ENCODE measurements around the gene ZIC5.
"Not testable (repeated sequence)": the region's sequence is repeated elsewhere in the genome, so short reads cannot be mapped to it uniquely, and the experiment has no call there.

Gene ZIC5

GRCh38 chr13:99956473-99957349, 14.9 kb downstream of the ZIC5 start:
- no peak overlapping the region for H3K27ac ChIP-seq (ENCODE audit: low read depth, low read length)
- H3K27me3 ChIP-seq (ENCODE audit: insufficient read depth, low read length) = peaks cover 97% of the 10 kb centered on the region
- no peaks in the 10 kb centered on the region for H3K4me1 ChIP-seq (ENCODE audit: control insufficient read depth, insufficient read depth, low read length, unreplicated experiment)
- no peaks in the 10 kb centered on the region for H3K36me3 ChIP-seq (ENCODE audit: insufficient read depth, low read length)
- no peak overlapping the region for H2AFZ ChIP-seq (ENCODE audit: low read length, unreplicated experiment)
- H3K79me2 ChIP-seq (ENCODE audit: control insufficient read depth, insufficient read depth, low read length, unreplicated experiment) = no peaks in the 10 kb centered on the region
- peak overlapping the region; percentile 50 for H3K4me3 ChIP-seq (ENCODE audit: low read depth, low read length)

GRCh38 chr13:99955747-99956472, 15.7 kb downstream of the ZIC5 start:
- H3K27ac ChIP-seq (ENCODE audit: low read depth, low read length) = no peak overlapping the region
- peaks cover 97% of the 10 kb centered on the region for H3K27me3 ChIP-seq (ENCODE audit: insufficient read depth, low read length)
- no peaks in the 10 kb centered on the region for H3K4me1 ChIP-seq (ENCODE audit: control insufficient read depth, insufficient read depth, low read length, unreplicated experiment)
- peak overlapping the region; percentile 50 for H3K4me3 ChIP-seq (ENCODE audit: low read depth, low read length)
- H2AFZ ChIP-seq (ENCODE audit: low read length, unreplicated experiment) = no peak overlapping the region
- no peaks in the 10 kb centered on the region for H3K36me3 ChIP-seq (ENCODE audit: insufficient read depth, low read length)
- no peaks in the 10 kb centered on the region for H3K79me2 ChIP-seq (ENCODE audit: control insufficient read depth, insufficient read depth, low read length, unreplicated experiment)

GRCh38 chr13:99955107-99955746, 16.3 kb downstream of the ZIC5 start:
- peak overlapping the region; percentile 50; the same call in 1 of the 2 replicates for H3K4me3 ChIP-seq (ENCODE audit: low read depth, low read length)
- no peak overlapping the region for H2AFZ ChIP-seq (ENCODE audit: low read length, unreplicated experiment)
- no peaks in the 10 kb centered on the region for H3K79me2 ChIP-seq (ENCODE audit: control insufficient read depth, insufficient read depth, low read length, unreplicated experiment)
- no peak overlapping the region for H3K27ac ChIP-seq (ENCODE audit: low read depth, low read length)
- no peaks in the 10 kb centered on the region for H3K36me3 ChIP-seq (ENCODE audit: insufficient read depth, low read length)
- H3K27me3 ChIP-seq (ENCODE audit: insufficient read depth, low read length) = peaks cover 99% of the 10 kb centered on the region
- H3K4me1 ChIP-seq (ENCODE audit: control insufficient read depth, insufficient read depth, low read length, unreplicated experiment) = no peaks in the 10 kb centered on the region

- no peak overlapping the region for H2AFZ ChIP-seq (ENCODE audit: low read length, unreplicated experiment)
- H3K27ac ChIP-seq (ENCODE audit: low read depth, low read length) = no peak overlapping the region
- no peak overlapping the region for H3K4me3 ChIP-seq (ENCODE audit: low read depth, low read length)
- no peaks in the 10 kb centered on the region for H3K79me2 ChIP-seq (ENCODE audit: control insufficient read depth, insufficient read depth, low read length, unreplicated experiment)
- no peaks in the 10 kb centered on the region for H3K36me3 ChIP-seq (ENCODE audit: insufficient read depth, low read length)
- H3K4me1 ChIP-seq (ENCODE audit: control insufficient read depth, insufficient read depth, low read length, unreplicated experiment) = no peaks in the 10 kb centered on the region
- peaks cover 99% of the 10 kb centered on the region for H3K27me3 ChIP-seq (ENCODE audit: insufficient read depth, low read length)
These were observed 18.3 kb downstream of the ZIC5 start for GRCh38 chr13:99953138-99953755.

- not testable (repeated sequence) for H3K36me3 ChIP-seq (ENCODE audit: insufficient read depth, low read length); H3K79me2 ChIP-seq (ENCODE audit: control insufficient read depth, insufficient read depth, low read length, unreplicated experiment); H3K4me3 ChIP-seq (ENCODE audit: low read depth, low read length); H3K4me1 ChIP-seq (ENCODE audit: control insufficient read depth, insufficient read depth, low read length, unreplicated experiment); H2AFZ ChIP-seq (ENCODE audit: low read length, unreplicated experiment); H3K27ac ChIP-seq (ENCODE audit: low read depth, low read length)
- peaks cover 99% of the 10 kb centered on the region for H3K27me3 ChIP-seq (ENCODE audit: insufficient read depth, low read length)
These were observed 19.9 kb downstream of the ZIC5 start for GRCh38 chr13:99951666-99952065.

- H3K27ac ChIP-seq (ENCODE audit: low read depth, low read length) = no peak overlapping the region
These were observed 21.7 kb downstream of the ZIC5 start for GRCh38 chr13:99949679-99950413.

GRCh38 chr13:99948907-99949678, 22.5 kb downstream of the ZIC5 start:
- no peaks in the 10 kb centered on the region for H3K79me2 ChIP-seq (ENCODE audit: control insufficient read depth, insufficient read depth, low read length, unreplicated experiment)
- peaks cover 92% of the 10 kb centered on the region for H3K27me3 ChIP-seq (ENCODE audit: insufficient read depth, low read length)
- no peak overlapping the region for H3K4me3 ChIP-seq (ENCODE audit: low read depth, low read length)
- no peaks in the 10 kb centered on the region for H3K4me1 ChIP-seq (ENCODE audit: control insufficient read depth, insufficient read depth, low read length, unreplicated experiment)
- H3K27ac ChIP-seq (ENCODE audit: low read depth, low read length) = no peak overlapping the region
- no peak overlapping the region for H2AFZ ChIP-seq (ENCODE audit: low read length, unreplicated experiment)
- no peaks in the 10 kb centered on the region for H3K36me3 ChIP-seq (ENCODE audit: insufficient read depth, low read length)

More at GRCh38 chr13:99949679-99950413, 21.7 kb downstream of the ZIC5 start:
- no peak overlapping the region for H2AFZ ChIP-seq (ENCODE audit: low read length, unreplicated experiment)
- H3K36me3 ChIP-seq (ENCODE audit: insufficient read depth, low read length) = no peaks in the 10 kb centered on the region
- no peaks in the 10 kb centered on the region for H3K79me2 ChIP-seq (ENCODE audit: control insufficient read depth, insufficient read depth, low read length, unreplicated experiment)
- H3K4me1 ChIP-seq (ENCODE audit: control insufficient read depth, insufficient read depth, low read length, unreplicated experiment) = no peaks in the 10 kb centered on the region
- H3K4me3 ChIP-seq (ENCODE audit: low read depth, low read length) = no peak overlapping the region
- peaks cover 92% of the 10 kb centered on the region for H3K27me3 ChIP-seq (ENCODE audit: insufficient read depth, low read length)

GRCh38 chr13:99948411-99948810, 23.2 kb downstream of the ZIC5 start:
- Histone ChIP-seq H3K79me2 (ENCODE audit: control insufficient read depth, insufficient read depth, low read length, unreplicated experiment) (no peaks in the 10 kb centered on the region), H3K36me3 (ENCODE audit: insufficient read depth, low read length) (no peaks in the 10 kb centered on the region), H3K27me3 (ENCODE audit: insufficient read depth, low read length) (peaks cover 90% of the 10 kb centered on the region), H2AFZ (ENCODE audit: low read length, unreplicated experiment) (no peak overlapping the region), H3K4me1 (ENCODE audit: control insufficient read depth, insufficient read depth, low read length, unreplicated experiment) (no peaks in the 10 kb centered on the region), H3K4me3 (ENCODE audit: low read depth, low read length) (no peak overlapping the region), H3K27ac (ENCODE audit: low read depth, low read length) (no peak overlapping the region)

- no peak overlapping the region for H3K27ac ChIP-seq (ENCODE audit: low read depth, low read length)
- H2AFZ ChIP-seq (ENCODE audit: low read length, unreplicated experiment) = no peak overlapping the region
- peaks cover 83% of the 10 kb centered on the region for H3K27me3 ChIP-seq (ENCODE audit: insufficient read depth, low read length)
- no peaks in the 10 kb centered on the region for H3K4me1 ChIP-seq (ENCODE audit: control insufficient read depth, insufficient read depth, low read length, unreplicated experiment)
- H3K79me2 ChIP-seq (ENCODE audit: control insufficient read depth, insufficient read depth, low read length, unreplicated experiment) = no peaks in the 10 kb centered on the region
- no peaks in the 10 kb centered on the region for H3K36me3 ChIP-seq (ENCODE audit: insufficient read depth, low read length)
- H3K4me3 ChIP-seq (ENCODE audit: low read depth, low read length) = no peak overlapping the region
These were observed 23.9 kb downstream of the ZIC5 start for GRCh38 chr13:99947666-99948065.

All from ACC112 (cell line).